PC-3 (cell line): Measurements from ENCODE around the gene ACAP1. TPM values are rescaled to one million over a fixed set of nuclear protein-coding genes. Genes with fewer than 3 reads are reported as not detected.
"Not testable (repeated sequence)": the region's sequence is repeated elsewhere in the genome, so short reads cannot be mapped to it uniquely, and the experiment has no call there.

Experiments
- ATAC-seq: fragments of 200-7000 bp; cut with Tn5 transposase; 2 replicates; pipeline ENCODE4 v1.9.1; 2020; ENCODE audit warnings: mild to moderate bottlenecking, moderate library complexity
- BruUV-seq: library from RNA; stranded (reverse); fragments of 400-500 nt; replicated peaks from 2 replicates; lab custom pipeline; 2021; lab: Mats Ljungman, UMichigan
- CTCF ChIA-PET: fragments of 300-600 bp; sonication (Branson Sonifier 250); formaldehyde crosslinking; loops from one replicate; lab custom pipeline; 2022; ENCODE audit warnings: antibody characterized with exemption; lab: Charles Lee
- POLR2A ChIA-PET: fragments of 300-600 bp; sonication (Branson Sonifier 250); formaldehyde crosslinking; loops from one replicate; lab custom pipeline; 2022; ENCODE audit warnings: antibody characterized with exemption; ENCODE audit not compliant: unreplicated experiment; lab: Charles Lee
- DNase-seq: peaks from one replicate; pipeline ENCODE4 v3.0.0-alpha.2; 2015
- H2AFZ ChIP-seq: fragments of 300-600 bp; sonication (generic); 2 replicates; pipeline ENCODE4 v1.6.0; 2016; ENCODE audit warnings: antibody characterized with exemption, low read length
- H3F3A ChIP-seq: fragments of 300-600 bp; sonication (generic); one replicate; pipeline ENCODE4 v1.6.0; 2017; ENCODE audit warnings: antibody characterized with exemption, low read length, control low read depth, mild to moderate bottlenecking; ENCODE audit not compliant: unreplicated experiment
- H3K27ac ChIP-seq: fragments of 300-600 bp; sonication (generic); 2 replicates; pipeline ENCODE4 v1.5.1; 2016; ENCODE audit warnings: mild to moderate bottlenecking, low read length
- H3K27me3 ChIP-seq: fragments of 300-600 bp; sonication (generic); 2 replicates; pipeline ENCODE4 v1.6.1; 2016; ENCODE audit warnings: low read length, mixed read lengths
- H3K36me3 ChIP-seq: fragments of 300-600 bp; sonication (generic); 2 replicates; pipeline ENCODE4 v1.6.1; 2016; ENCODE audit warnings: low read depth, mixed run types, low read length, mixed read lengths
- H3K4me1 ChIP-seq: fragments of 300-600 bp; sonication (generic); 2 replicates; pipeline ENCODE4 v1.5.1; 2016; ENCODE audit warnings: low read length; ENCODE audit not compliant: insufficient read depth
- H3K4me2 ChIP-seq: fragments of 300-600 bp; sonication (generic); 2 replicates; pipeline ENCODE4 v1.6.0; 2016; ENCODE audit warnings: low read length
- H3K4me3 ChIP-seq: fragments of 300-600 bp; sonication (generic); 2 replicates; pipeline ENCODE4 v1.5.1; 2016; ENCODE audit warnings: mild to moderate bottlenecking, low read length, mixed read lengths
- H3K79me2 ChIP-seq: fragments of 300-600 bp; sonication (generic); 2 replicates; pipeline ENCODE4 v1.6.1; 2017; ENCODE audit warnings: low read length, mixed read lengths
- H3K9ac ChIP-seq: fragments of 300-600 bp; sonication (generic); 2 replicates; pipeline ENCODE4 v1.6.0; 2016; ENCODE audit warnings: mild to moderate bottlenecking, low read length
- H3K9me2 ChIP-seq: fragments of 300-600 bp; sonication (generic); replicated peaks from 2 replicates; pipeline ENCODE4 v1.6.1; 2016; ENCODE audit warnings: mixed run types, low read length, mixed read lengths
- H3K9me3 ChIP-seq: fragments of 300-600 bp; sonication (generic); 2 replicates; pipeline ENCODE4 v1.6.1; 2016; ENCODE audit warnings: low read length, mixed read lengths
- H4K20me1 ChIP-seq: fragments of 300-600 bp; sonication (generic); 2 replicates; pipeline ENCODE4 v1.6.1; 2016; ENCODE audit warnings: low read length, mixed read lengths
- EZH2 ChIP-seq: fragments of 300-600 bp; sonication (generic); IDR thresholded peaks from one replicate; pipeline ENCODE4 v1.6.1; 2017; ENCODE audit warnings: antibody characterized with exemption, mild to moderate bottlenecking, low read length; ENCODE audit not compliant: unreplicated experiment
- EZH2phosphoT487 ChIP-seq: fragments of 300-600 bp; sonication (generic); IDR thresholded peaks from 2 replicates; pipeline ENCODE4 v1.6.1; 2018; ENCODE audit warnings: mild to moderate bottlenecking, antibody characterized with exemption, low read length, borderline replicate concordance
- intact Hi-C: fragments of 100-400 bp; cut with micrococcal nuclease; formaldehyde crosslinking; loops from 2 replicates; pipeline ENCODE4 v1.9.0; 2023
- total RNA-seq: library from RNA; depleted of rRNA; stranded (reverse); fragments of >200 nt; gene quantifications from 2 replicates; pipeline ENCODE4 v1.2.3, GENCODE V29; 2014
- TF ChIP-seq, protein P1 (sequence below): fragments of 300-600 bp; sonication (generic); conservative IDR thresholded peaks from 2 replicates; pipeline ENCODE4 v1.5.1; 2017; ENCODE audit warnings: antibody characterized with exemption, low read depth, mild to moderate bottlenecking, low read length

The ACAP1 gene
- total RNA-seq, 1 experiment from 2014 or later, result not detected

DNA sequence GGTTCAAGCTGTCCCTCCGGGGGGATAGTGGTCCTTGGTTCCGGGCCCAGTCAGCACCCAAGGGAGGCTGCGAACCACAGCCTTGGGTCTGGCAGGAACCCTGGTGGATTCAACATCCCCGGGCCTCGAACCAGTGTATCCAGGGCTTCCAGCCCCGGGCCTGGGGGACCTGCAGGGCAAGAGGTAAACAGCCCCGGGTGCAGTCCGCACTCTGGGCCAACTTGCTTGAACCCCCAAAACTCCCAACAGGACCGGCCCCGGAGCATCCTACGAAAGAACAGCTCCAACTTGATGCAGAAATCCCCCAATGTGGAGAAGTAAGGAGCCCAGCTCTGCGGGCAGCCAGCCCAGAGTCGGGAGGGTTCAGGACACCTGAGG is 5.7 kb upstream of the ACAP1 start:
- no peaks in the 10 kb centered on the region for H3K9me2 ChIP-seq
- intact Hi-C loops, result no loop called here
- H3K9ac ChIP-seq, result no peak overlapping the region
- H3K27ac ChIP-seq, result no peak overlapping the region
- H3K9me3 ChIP-seq, result no peaks in the 10 kb centered on the region
- H3K4me3 ChIP-seq, result peak overlapping the region; percentile 96
- POLR2A ChIA-PET, result no interaction called here
- 0 out of 2 replicates have a peak, but pooled peaks cover 6% of the 10 kb centered on the region for H3K4me1 ChIP-seq
- H2AFZ ChIP-seq, result peak overlapping the region; percentile 95; the same call in 1 of the 2 replicates
- no peaks in the 10 kb centered on the region for H3F3A ChIP-seq
- H3K27me3 ChIP-seq, result no peaks in the 10 kb centered on the region
- H4K20me1 ChIP-seq, result no peaks in the 10 kb centered on the region
- ATAC-seq, result no peak
- H3K36me3 ChIP-seq, result no peaks in the 10 kb centered on the region
- TF ChIP-seq EZH2phosphoT487, result no peak
- TF ChIP-seq, protein P1, sequence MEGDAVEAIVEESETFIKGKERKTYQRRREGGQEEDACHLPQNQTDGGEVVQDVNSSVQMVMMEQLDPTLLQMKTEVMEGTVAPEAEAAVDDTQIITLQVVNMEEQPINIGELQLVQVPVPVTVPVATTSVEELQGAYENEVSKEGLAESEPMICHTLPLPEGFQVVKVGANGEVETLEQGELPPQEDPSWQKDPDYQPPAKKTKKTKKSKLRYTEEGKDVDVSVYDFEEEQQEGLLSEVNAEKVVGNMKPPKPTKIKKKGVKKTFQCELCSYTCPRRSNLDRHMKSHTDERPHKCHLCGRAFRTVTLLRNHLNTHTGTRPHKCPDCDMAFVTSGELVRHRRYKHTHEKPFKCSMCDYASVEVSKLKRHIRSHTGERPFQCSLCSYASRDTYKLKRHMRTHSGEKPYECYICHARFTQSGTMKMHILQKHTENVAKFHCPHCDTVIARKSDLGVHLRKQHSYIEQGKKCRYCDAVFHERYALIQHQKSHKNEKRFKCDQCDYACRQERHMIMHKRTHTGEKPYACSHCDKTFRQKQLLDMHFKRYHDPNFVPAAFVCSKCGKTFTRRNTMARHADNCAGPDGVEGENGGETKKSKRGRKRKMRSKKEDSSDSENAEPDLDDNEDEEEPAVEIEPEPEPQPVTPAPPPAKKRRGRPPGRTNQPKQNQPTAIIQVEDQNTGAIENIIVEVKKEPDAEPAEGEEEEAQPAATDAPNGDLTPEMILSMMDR, result no peak
- no peak for TF ChIP-seq EZH2
- no peak for DNase-seq
- CTCF ChIA-PET, result no interaction called here
- H3K79me2 ChIP-seq, result peaks cover 16% of the 10 kb centered on the region
- peak overlapping the region; percentile 99 for H3K4me2 ChIP-seq
- no TSS peak for BruUV-seq

DNA sequence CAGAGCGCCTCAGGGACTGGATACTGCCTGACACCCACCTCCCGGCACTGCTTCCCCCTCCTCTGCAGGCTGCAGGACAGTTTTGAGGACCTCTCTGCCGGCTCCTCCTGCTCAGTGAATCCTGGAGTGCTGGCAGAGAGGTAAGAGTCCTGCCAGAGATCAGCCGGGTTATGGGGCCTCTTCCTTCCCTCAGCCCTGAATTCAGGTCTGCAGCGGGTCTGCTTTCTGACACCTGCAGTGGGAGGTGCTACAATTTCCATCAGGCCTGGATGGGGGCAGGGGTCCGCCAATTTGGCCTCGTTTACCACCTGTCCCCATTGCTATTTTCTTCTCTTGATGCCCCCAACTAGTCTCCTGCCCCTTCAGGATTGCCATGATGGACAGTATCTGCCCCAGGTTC is 4.2 kb upstream of the ACAP1 start:
- no peak overlapping the region for H3K4me3 ChIP-seq
- ATAC-seq, result no peak
- no peaks in the 10 kb centered on the region for H4K20me1 ChIP-seq
- no peaks in the 10 kb centered on the region for H3F3A ChIP-seq
- TF ChIP-seq EZH2phosphoT487 (no peak), EZH2 (no peak)
- TF ChIP-seq, protein P1, result no peak
- DNase-seq, result no peak
- H3K79me2 ChIP-seq, result peaks cover 16% of the 10 kb centered on the region
- H3K36me3 ChIP-seq, result no peaks in the 10 kb centered on the region
- H3K27ac ChIP-seq, result no peak overlapping the region
- H3K27me3 ChIP-seq, result no peaks in the 10 kb centered on the region
- CTCF ChIA-PET, result no interaction called here
- intact Hi-C loops, result no loop called here
- H3K9ac ChIP-seq, result no peak overlapping the region
- 0 out of 2 replicates have a peak, but pooled peaks cover 6% of the 10 kb centered on the region for H3K4me1 ChIP-seq
- no peaks in the 10 kb centered on the region for H3K9me3 ChIP-seq
- H3K9me2 ChIP-seq, result no peaks in the 10 kb centered on the region
- no TSS peak for BruUV-seq
- H3K4me2 ChIP-seq, result no peak overlapping the region
- H2AFZ ChIP-seq, result no peak overlapping the region
- POLR2A ChIA-PET, result no interaction called here

GRCh38 chr17:7332600-7333069 is 3.7 kb upstream of the ACAP1 start:
- ATAC-seq, CTCF ChIA-PET, H3K27me3 ChIP-seq, H3K4me2 ChIP-seq, DNase-seq, H3K9me3 ChIP-seq, H3K4me1 ChIP-seq, H4K20me1 ChIP-seq, H2AFZ ChIP-seq, H3K9me2 ChIP-seq, H3F3A ChIP-seq, H3K4me3 ChIP-seq, H3K36me3 ChIP-seq, H3K27ac ChIP-seq, H3K9ac ChIP-seq, POLR2A ChIA-PET, intact Hi-C loops, BruUV-seq: not testable (repeated sequence)
- peaks cover 14% of the 10 kb centered on the region for H3K79me2 ChIP-seq
